HG03469 (cell line): ENCODE data around the gene RHOU.

Experiments
- ATAC-seq: cut with Tn5 transposase; IDR thresholded peaks from one replicate; pipeline ENCODE4 v1.9.1; 2021; ENCODE audit warnings: mild to moderate bottlenecking, moderate library complexity, moderate number of reproducible peaks; ENCODE audit not compliant: unreplicated experiment

The RHOU gene

GRCh38 chr1:228736844-228737445 is 1.7 kb downstream of the RHOU start:
- ATAC-seq: no peak

GRCh38 chr1:228737601-228738041 is 2.3 kb downstream of the RHOU start:
- ATAC-seq: no peak

- ATAC-seq: no peak
Observed at GRCh38 chr1:228739826-228740225, 4.5 kb downstream of the RHOU start.

DNA sequence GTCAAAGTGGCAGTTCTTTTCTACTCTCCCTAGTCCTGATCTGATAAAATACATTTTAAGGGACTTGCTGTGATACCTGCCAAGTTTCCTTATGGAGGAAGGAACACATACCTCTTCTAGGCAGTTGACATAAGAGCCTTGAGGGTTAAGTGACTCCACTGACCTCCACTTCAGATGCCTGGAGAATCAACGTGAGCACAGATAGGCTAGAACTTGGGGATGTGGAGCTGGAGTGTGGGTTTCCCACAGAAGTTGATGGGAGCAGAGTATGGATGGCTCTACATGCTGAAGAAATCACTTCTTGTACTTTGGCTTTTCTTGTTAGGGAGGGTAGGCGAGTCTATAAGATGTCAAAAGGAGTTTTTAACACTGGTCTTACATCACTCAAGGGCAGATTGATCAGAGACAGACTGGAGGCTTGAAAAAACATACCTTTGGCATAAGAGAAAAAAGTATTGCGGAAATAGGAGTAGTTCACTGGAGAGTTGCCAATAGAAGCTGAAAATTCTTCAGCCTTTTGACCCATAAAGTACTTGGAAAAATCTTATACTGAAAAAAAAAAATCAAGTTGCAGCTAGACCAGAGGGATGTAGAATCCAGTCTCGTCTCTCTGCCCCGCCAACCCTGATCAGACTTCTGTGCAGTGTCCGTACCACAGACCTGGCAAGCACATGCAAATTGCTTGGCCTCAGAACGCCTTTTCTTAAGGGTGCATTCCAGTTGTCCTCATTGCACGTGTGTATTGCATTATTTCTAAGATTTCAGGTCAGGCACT is 5.5 kb downstream of the RHOU start:
- ATAC-seq: no peak

DNA sequence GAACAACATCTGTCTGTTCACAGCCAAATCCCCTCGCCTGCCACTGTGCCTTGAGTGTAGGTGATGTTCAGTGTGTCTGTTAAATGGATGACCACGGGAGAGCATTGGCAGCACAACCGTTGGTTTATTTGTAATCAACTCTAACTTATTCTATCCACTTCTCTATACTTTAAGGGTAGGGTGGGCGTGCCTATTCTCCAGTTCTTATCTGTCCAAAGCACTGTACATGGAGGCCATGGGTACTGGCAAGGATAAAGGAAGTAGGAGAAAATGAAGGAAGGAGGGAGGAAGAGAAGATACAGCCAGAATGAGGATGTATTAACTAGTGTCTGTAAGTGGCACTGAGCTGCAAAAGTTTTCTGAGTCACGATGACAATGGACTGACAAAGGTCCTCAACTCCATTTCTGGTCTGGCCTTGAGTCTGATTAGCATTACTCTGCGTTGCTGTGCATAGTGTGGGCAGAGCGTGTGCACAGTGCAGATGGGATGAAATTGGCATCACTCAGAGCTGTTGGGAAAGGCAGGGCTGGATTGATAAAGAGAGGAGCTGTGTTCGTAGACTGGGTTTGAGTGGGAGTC is 7.1 kb downstream of the RHOU start:
- ATAC-seq: no peak

DNA sequence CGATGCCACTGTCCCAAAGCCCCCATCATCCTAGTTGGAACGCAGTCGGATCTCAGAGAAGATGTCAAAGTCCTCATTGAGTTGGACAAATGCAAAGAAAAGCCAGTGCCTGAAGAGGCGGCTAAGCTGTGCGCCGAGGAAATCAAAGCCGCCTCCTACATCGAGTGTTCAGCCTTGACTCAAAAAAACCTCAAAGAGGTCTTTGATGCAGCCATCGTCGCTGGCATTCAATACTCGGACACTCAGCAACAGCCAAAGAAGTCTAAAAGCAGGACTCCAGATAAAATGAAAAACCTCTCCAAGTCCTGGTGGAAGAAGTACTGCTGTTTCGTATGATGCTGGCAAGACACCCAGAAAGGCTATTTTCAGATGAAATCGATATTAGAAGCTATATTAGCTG is 8.1 kb downstream of the RHOU start:
- no peak for ATAC-seq

GRCh38 chr1:228744356-228744755 is 9.1 kb downstream of the RHOU start:
- ATAC-seq: no peak

DNA sequence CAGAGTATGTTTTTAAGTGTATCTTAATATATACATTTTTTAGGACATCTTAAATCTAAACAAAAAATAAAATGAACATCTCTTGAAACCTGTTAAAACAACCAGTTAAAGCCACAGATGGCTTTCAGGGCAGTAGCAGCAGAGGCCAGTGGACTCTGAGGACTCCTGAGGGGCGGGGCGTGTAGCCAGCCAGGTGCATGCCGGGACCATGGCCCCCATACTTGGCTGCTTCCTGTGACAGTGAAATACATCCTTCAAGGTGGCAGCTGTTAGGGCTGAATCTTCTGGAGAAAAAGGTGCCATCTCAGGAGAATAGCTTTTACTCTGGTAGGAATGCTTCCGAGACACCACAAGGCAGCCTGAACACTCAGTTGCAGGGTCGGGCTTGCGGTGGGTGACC is 9.6 kb downstream of the RHOU start:
- ATAC-seq: no peak

- ATAC-seq: no peak
Observed at GRCh38 chr1:228745497-228745896, 10.2 kb downstream of the RHOU start.

GRCh38 chr1:228747301-228747935 is 12.1 kb downstream of the RHOU start:
- ATAC-seq: no peak

DNA sequence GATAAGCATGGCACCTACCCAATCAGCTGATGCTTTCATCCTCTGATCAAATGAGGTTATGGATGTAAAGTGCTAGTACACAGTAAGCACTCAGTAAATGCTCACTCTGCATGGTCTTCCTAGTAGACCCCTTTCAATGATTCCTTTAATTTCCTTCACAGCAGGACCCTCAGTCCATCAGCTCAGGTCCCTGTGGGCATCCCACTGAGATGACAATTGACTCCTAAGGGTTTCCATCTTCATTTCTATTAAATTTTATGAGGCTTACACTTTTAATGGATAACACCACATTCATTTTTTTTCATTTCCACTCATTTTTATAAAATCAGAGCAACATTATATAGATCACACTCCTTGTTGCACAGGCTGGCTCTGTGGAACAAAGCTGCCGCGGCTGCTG is 12.8 kb downstream of the RHOU start:
- no peak for ATAC-seq

GRCh38 chr1:228748431-228748830 is 13.2 kb downstream of the RHOU start:
- no peak for ATAC-seq

DNA sequence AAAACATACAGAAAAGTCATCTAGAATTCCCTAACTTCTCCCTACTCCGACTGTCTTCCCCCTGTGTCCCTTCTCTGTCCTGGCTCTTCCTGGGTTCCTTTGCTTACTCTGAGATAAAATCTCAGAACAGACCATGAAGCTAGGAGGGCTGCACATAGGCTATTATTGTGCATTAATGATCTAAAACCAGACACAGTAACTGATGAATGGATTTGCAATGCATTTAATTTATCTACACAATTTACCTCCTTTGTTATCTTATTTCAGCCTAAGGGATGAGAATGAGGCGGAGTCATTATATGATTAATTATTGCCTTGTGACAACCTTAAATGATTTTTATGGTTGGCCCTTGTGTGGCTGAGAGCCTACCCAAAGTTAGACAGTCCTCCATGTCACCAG is 14.5 kb downstream of the RHOU start:
- ATAC-seq: no peak

GRCh38 chr1:228750915-228751314 is 15.6 kb downstream of the RHOU start:
- no peak for ATAC-seq

GRCh38 chr1:228751360-228752098 is 16.2 kb downstream of the RHOU start:
- no peak for ATAC-seq

DNA sequence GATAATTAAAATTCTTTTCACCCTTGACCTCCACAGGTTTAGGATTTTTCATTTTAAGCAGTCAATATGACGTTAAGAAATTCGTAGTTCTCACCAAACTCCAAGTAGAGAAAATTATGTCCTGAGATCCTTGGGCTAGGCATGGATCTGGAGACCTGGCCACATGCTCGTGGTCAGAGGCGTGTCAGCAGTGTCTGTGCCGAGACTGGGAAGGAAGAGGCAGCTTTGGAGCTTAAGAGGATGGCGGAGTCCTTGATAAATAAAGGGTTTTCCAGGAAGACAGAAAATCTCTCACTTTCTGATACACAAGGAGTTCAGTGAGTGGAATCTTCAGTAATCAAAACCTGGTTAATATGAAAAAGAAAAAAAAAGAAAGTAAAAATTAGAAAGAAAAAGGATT is 17.0 kb downstream of the RHOU start:
- no peak for ATAC-seq

- no peak for ATAC-seq
Observed at GRCh38 chr1:228752675-228753265, 17.5 kb downstream of the RHOU start.

- no peak for ATAC-seq
Observed at GRCh38 chr1:228753287-228753686, 18.0 kb downstream of the RHOU start.

GRCh38 chr1:228753786-228754360 is 18.6 kb downstream of the RHOU start:
- ATAC-seq: no peak

DNA sequence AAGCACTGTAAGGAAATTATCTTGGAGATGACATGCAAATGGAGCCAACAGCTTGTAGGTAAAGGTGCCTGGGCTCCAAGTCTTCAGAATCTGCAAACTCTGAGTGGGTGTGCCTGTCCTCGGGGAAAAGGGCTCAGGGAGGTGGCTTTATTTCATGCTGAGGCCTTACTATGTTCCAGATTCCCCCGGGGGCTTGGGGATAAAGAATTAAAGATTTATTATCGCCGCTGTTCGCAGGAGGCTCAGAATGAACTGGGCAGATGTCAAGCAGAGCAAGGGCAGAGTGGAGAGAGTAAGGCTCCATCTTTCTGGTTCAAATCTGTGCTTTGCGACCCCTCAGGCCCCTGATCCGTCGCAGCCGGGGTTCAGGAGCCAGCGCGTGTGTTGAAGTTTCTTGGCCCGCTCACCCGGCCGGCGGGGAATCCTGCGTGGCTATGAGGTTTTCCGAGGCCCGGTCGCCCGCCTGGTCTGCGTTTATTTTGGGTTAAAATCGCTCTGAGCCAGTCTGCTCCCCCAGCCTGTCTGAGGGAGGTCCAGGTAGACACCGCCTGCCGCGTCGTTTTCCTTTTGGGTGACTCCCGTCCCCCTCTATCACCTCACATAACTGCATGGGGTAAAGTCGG is 19.5 kb downstream of the RHOU start:
- ATAC-seq: no peak
